Endothelial cell of umbilical vein (primary cell): ENCODE measurements around the gene MAP2K5. TPM values are rescaled to one million over a fixed set of nuclear protein-coding genes. Genes with fewer than 3 reads are reported as not detected.

ENCODE experiments used
- BruUV-seq: library from RNA; stranded (reverse); fragments of 400-500 nt; replicated peaks from 2 replicates; lab custom pipeline; 2021; lab: Mats Ljungman, UMichigan
- CTCF ChIA-PET: fragments of 300-600, 350-600 bp; sonication (Branson Sonifier 250); formaldehyde crosslinking; loops from one replicate; lab custom pipeline; 2021; ENCODE audit warnings: antibody characterized with exemption, inconsistent platforms; lab: Charles Lee
- POLR2A ChIA-PET: fragments of 300-600, 350-600 bp; sonication (Branson Sonifier 250); formaldehyde crosslinking; loops from one replicate; lab custom pipeline; 2021; ENCODE audit warnings: antibody characterized with exemption, inconsistent platforms; lab: Charles Lee
- DNase-seq: peaks from one replicate; pipeline ENCODE4 v3.0.0-alpha.2; 2011; ENCODE audit warnings: low read depth, low spot score
- FAIRE-seq: peaks from 2 replicates; lab custom pipeline; 2011; peaks lifted over from hg19 to GRCh38; lab: Jason Lieb, UNC
- H2AFZ ChIP-seq: 2 replicates; pipeline ENCODE4 v1.6.0; 2012; ENCODE audit warnings: low read depth, low read length, control low read depth, inconsistent platforms
- H3K27ac ChIP-seq: 2 replicates; pipeline ENCODE4 v1.5.1; 2011; ENCODE audit warnings: low read depth, mild to moderate bottlenecking, control low read depth, low read length, moderate library complexity; ENCODE audit not compliant: insufficient read depth
- H3K27me3 ChIP-seq, 2 experiments: 2 replicates each; pipeline versions ENCODE4 v1.6.0 to v1.6.1; 2011; ENCODE audit warnings: low read length in 2 of 2, mixed read lengths in 1 of 2; ENCODE audit not compliant: control insufficient read depth in 2 of 2, insufficient read depth in 2 of 2
- H3K36me3 ChIP-seq, 2 experiments: 2 replicates in 1 of 2; 3 replicates in 1 of 2; pipeline ENCODE4 v1.5.1; 2011; ENCODE audit warnings: low read length in 2 of 2, mild to moderate bottlenecking in 1 of 2, moderate library complexity in 1 of 2; ENCODE audit not compliant: control insufficient read depth in 2 of 2, insufficient read depth in 2 of 2; ENCODE audit errors: extremely low read depth in 1 of 2
- H3K4me1 ChIP-seq: 3 replicates; pipeline ENCODE4 v1.5.1; 2011; ENCODE audit warnings: mild to moderate bottlenecking, low read length; ENCODE audit not compliant: control insufficient read depth, insufficient read depth; ENCODE audit errors: extremely low read depth
- H3K4me2 ChIP-seq: 2 replicates; pipeline ENCODE4 v1.6.1; 2011; ENCODE audit warnings: low read length, control low read depth, mixed read lengths; ENCODE audit not compliant: insufficient read depth
- H3K4me3 ChIP-seq, 3 experiments: fragments of 200-600 bp in 1 of 3; sonication (generic), shearing (Covaris generic) in 1 of 3; replicated peaks in 1 of 3; 2 replicates each; pipeline ENCODE4 v1.5.1; 2011 to 2016; ENCODE audit warnings: control low read depth in 3 of 3, low read length in 3 of 3, mild to moderate bottlenecking in 2 of 3, inconsistent platforms in 1 of 3, low read depth in 1 of 3, moderate library complexity in 1 of 3; ENCODE audit not compliant: insufficient read depth in 1 of 3
- H3K79me2 ChIP-seq: 2 replicates; pipeline ENCODE4 v1.6.0; 2012; ENCODE audit warnings: low read length, inconsistent platforms; ENCODE audit not compliant: control insufficient read depth, insufficient read depth
- H3K9ac ChIP-seq: replicated peaks from 2 replicates; pipeline ENCODE3; 2011; ENCODE audit warnings: low read length, control low read depth; ENCODE audit not compliant: insufficient read depth; ENCODE audit errors: extremely low read depth
- H3K9me1 ChIP-seq: replicated peaks from 3 replicates; pipeline ENCODE4 v1.6.0; 2011; ENCODE audit warnings: mild to moderate bottlenecking, low read length; ENCODE audit not compliant: control insufficient read depth, insufficient read depth; ENCODE audit errors: extremely low read depth
- H3K9me3 ChIP-seq: replicated peaks from 2 replicates; pipeline ENCODE4 v1.5.1; 2012; ENCODE audit warnings: low read length, inconsistent platforms; ENCODE audit not compliant: control insufficient read depth, insufficient read depth
- H4K20me1 ChIP-seq: replicated peaks from 2 replicates; pipeline ENCODE3; 2011; ENCODE audit warnings: mild to moderate bottlenecking, low read length; ENCODE audit not compliant: control insufficient read depth, insufficient read depth; ENCODE audit errors: extremely low read depth
- EZH2 ChIP-seq: IDR thresholded peaks from 2 replicates; pipeline ENCODE4 v1.6.1; 2012; ENCODE audit warnings: borderline replicate concordance, low read depth, mild to moderate bottlenecking, moderate library complexity, low read length, inconsistent platforms; ENCODE audit not compliant: severe bottlenecking
- FOS ChIP-seq: IDR thresholded peaks from 2 replicates; pipeline ENCODE4 v1.6.1; 2011; ENCODE audit warnings: mild to moderate bottlenecking, low read length, moderate library complexity, borderline replicate concordance; ENCODE audit not compliant: insufficient read depth
- GATA2 ChIP-seq: IDR thresholded peaks from 2 replicates; pipeline ENCODE4 v1.7.0; 2011; ENCODE audit warnings: low read depth, mild to moderate bottlenecking, moderate library complexity, mixed read lengths, low read length; ENCODE audit not compliant: insufficient read length, insufficient read depth
- JUN ChIP-seq: IDR thresholded peaks from 2 replicates; pipeline ENCODE4 v1.6.1; 2011; ENCODE audit warnings: borderline replicate concordance, low read depth; ENCODE audit not compliant: insufficient read length, insufficient read depth
- MAX ChIP-seq: IDR thresholded peaks from 2 replicates; pipeline ENCODE4 v1.6.1; 2011; ENCODE audit not compliant: insufficient read depth, insufficient read length
- MYC ChIP-seq: IDR thresholded peaks from one replicate; pipeline ENCODE4 v1.6.1; 2011; ENCODE audit warnings: mild to moderate bottlenecking, low read depth, low read length
- POLR2A ChIP-seq: IDR thresholded peaks from 2 replicates; pipeline ENCODE4 v1.6.1; 2012; ENCODE audit warnings: low read depth, mild to moderate bottlenecking, control low read depth, low read length
- POLR2AphosphoS5 ChIP-seq: IDR thresholded peaks from 2 replicates; pipeline ENCODE4 v1.6.1; 2012; ENCODE audit warnings: low read depth, mild to moderate bottlenecking, control low read depth, low read length, moderate library complexity; ENCODE audit not compliant: insufficient read depth
- dilution Hi-C: fragments of 300-500 bp; cut with MboI; formaldehyde crosslinking; loops from one replicate; pipeline ENCODE4 v1.15.0; 2019; ENCODE audit warnings: low sequenced_read_pairs; ENCODE audit not compliant: extremely low pct_ligation_motif_present
- intact Hi-C: fragments of 100-400 bp; cut with micrococcal nuclease; formaldehyde crosslinking; loops from one replicate; pipeline ENCODE4 v1.10.0; 2022
- polyA plus RNA-seq, 4 experiments: library from polyadenylated mRNA; depleted of rRNA in 3 of 4; stranded (reverse) in 3 of 4; unstranded in 1 of 4; fragments of >200 nt; gene quantifications; 2 replicates each; pipeline versions ENCODE4 v1.2.1 to v1.2.3, GENCODE V29; 2011 to 2012; ENCODE audit warnings: missing spikeins in 1 of 4
- total RNA-seq: library from RNA; stranded (reverse); gene quantifications from 2 replicates; pipeline ENCODE4 v1.2.3, GENCODE V29; 2021
- TF ChIP-seq, protein P1 (sequence below), 2 donors: IDR thresholded peaks; 1 replicate in 1 of 2; 2 replicates in 1 of 2; pipeline ENCODE4 v1.5.1; 2011; ENCODE audit warnings: low read length in 2 of 2, mild to moderate bottlenecking in 2 of 2, moderate library complexity in 2 of 2, control low read depth in 1 of 2, inconsistent platforms in 1 of 2, low read depth in 1 of 2; ENCODE audit not compliant: insufficient read depth in 1 of 2; ENCODE audit errors: extremely low read depth in 1 of 2

The MAP2K5 gene
- total and polyA plus RNA-seq, 2 donors (not counting 3 experiments of a cell fraction or from before 2014, with no cell fraction given) = 4.9 to 24.7 TPM

DNA sequence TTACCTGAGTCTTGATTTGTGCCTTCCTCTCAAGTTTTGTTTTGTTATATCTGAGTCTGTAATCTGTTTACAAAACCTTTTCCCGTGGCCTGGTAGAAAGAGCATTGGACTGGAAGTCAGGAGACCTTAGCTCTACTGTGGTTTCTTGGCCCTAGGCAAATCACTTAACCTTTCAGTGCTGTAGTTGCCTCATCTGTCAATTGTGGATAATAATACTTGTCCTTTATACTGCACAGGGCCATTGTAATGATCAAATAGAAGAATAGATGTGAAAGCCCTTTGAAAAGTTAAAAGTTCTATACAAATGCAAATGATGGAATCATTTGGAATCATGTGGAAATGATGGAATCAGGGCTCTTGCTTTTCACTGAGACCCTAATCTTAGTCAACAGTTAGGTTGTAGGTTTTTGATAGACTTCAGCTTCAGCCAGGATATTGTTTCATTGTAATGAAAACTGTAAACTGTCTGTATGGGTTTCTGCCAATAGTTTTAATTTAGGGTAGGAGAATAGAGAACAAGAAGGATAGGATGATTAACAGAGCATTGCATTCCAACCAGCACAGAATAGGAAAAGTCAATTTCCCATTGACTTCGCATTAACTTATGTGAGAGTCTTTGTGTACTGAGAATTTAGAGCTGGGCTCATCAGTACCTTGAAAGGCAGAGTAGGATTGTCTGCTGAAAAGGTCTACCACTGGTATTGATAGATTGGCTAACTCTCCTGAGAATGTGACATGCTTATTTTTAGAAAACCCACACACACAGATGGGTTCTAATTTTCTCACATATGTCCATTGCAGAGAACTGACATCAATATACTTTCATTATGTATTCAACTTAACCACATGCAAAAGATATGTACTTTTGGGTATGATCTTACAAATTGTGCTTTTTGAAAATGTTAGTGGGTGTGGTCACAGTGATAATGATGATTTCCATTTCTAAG lies 21.8 kb downstream of the MAP2K5 start:
- ChIA-PET CTCF (interaction anchor here (1.1 kb wide), 1 partner anchor 8 kb away, joined by 4 read pairs; no protein-coding TSS in a partner anchor), POLR2A (no interaction called here)
- no peaks in the 10 kb centered on the region for H3K79me2 ChIP-seq
- H3K9me1 ChIP-seq = no peaks in the 10 kb centered on the region
- no peaks in the 10 kb centered on the region for H4K20me1 ChIP-seq
- dilution Hi-C loops = no loop called here
- DNase-seq = no peak
- no TSS peak for BruUV-seq
- H3K9ac ChIP-seq = no peak overlapping the region
- no peak for TF ChIP-seq POLR2AphosphoS5
- no peak for TF ChIP-seq MYC
- no peak for TF ChIP-seq FOS
- TF ChIP-seq, protein P1, sequence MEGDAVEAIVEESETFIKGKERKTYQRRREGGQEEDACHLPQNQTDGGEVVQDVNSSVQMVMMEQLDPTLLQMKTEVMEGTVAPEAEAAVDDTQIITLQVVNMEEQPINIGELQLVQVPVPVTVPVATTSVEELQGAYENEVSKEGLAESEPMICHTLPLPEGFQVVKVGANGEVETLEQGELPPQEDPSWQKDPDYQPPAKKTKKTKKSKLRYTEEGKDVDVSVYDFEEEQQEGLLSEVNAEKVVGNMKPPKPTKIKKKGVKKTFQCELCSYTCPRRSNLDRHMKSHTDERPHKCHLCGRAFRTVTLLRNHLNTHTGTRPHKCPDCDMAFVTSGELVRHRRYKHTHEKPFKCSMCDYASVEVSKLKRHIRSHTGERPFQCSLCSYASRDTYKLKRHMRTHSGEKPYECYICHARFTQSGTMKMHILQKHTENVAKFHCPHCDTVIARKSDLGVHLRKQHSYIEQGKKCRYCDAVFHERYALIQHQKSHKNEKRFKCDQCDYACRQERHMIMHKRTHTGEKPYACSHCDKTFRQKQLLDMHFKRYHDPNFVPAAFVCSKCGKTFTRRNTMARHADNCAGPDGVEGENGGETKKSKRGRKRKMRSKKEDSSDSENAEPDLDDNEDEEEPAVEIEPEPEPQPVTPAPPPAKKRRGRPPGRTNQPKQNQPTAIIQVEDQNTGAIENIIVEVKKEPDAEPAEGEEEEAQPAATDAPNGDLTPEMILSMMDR (IDR thresholded peaks at IDR 0.05; ENCODE audit: extremely low read depth in 1 of 2, insufficient read depth in 1 of 2, low read depth in 1 of 2, low read length in 2 of 2) = no peak
- no peak for TF ChIP-seq POLR2A
- TF ChIP-seq MAX = no peak
- no peak for TF ChIP-seq JUN
- TF ChIP-seq GATA2 = no peak
- TF ChIP-seq EZH2 = no peak
- no peak for FAIRE-seq
- intact Hi-C loops = no loop called here
- H3K4me2 ChIP-seq = no peak overlapping the region
- H3K27ac ChIP-seq = no peak overlapping the region
- H2AFZ ChIP-seq = no peak overlapping the region
- no peaks in the 10 kb centered on the region for H3K4me1 ChIP-seq
- H3K27me3 ChIP-seq = no peaks in the 10 kb centered on the region
- H3K36me3 ChIP-seq = no peaks in the 10 kb centered on the region
- no peaks in the 10 kb centered on the region for H3K9me3 ChIP-seq
- no peak overlapping the region for H3K4me3 ChIP-seq
